Left lobe of liver (tissue), 2 donors: Measurements from ENCODE around the gene CBS. TPM values are rescaled to one million over a fixed set of nuclear protein-coding genes. Genes with fewer than 3 reads are reported as not detected.
"Not testable (repeated sequence)": the region's sequence is repeated elsewhere in the genome, so short reads cannot be mapped to it uniquely, and the experiment has no call there.

Experiments
- ATAC-seq: fragments of 200-7000 bp; cut with Tn5 transposase; one replicate; pipeline ENCODE4 v1.9.1; 2020; ENCODE audit warnings: mild to moderate bottlenecking, moderate library complexity
- DNase-seq: peaks from one replicate; pipeline ENCODE4 v3.0.0-alpha.2; 2020; ENCODE audit warnings: low spot score
- total RNA-seq: library from RNA; stranded (reverse); gene quantifications from one replicate; pipeline ENCODE4 v1.2.1, GENCODE V29; 2021
- donor health status: DM: no; HTN: no; CAD: no; lungs with moderate emphysema.
- donor health status: DM: no; HTN: yes; CAD: no.

CBS gene
- total RNA-seq, 1 donor from 2014 or later, result 427 TPM

DNA sequence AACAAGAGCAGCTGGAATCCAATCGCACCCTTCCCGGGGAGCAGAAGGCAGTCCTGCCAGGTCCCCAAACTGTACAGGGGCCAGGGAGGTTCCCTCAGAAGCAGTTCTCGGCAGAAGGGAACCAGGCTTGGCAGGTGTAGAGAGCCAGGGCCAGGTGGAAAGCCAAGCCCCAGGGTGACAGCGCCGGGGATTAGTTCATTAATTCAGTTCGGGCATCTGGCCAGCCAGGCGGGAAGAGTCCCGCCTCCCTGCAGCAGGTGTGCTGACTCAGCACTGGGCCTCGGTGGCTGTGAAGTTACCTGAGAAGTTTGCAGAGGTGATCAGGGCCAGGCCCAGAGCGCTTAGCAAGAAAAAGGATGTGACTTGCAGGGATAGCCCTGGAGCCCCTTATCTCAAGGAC, 6.0 kb downstream of the CBS start:
- peak; percentile 18 for ATAC-seq
- DNase-seq, result not testable (repeated sequence)

DNA sequence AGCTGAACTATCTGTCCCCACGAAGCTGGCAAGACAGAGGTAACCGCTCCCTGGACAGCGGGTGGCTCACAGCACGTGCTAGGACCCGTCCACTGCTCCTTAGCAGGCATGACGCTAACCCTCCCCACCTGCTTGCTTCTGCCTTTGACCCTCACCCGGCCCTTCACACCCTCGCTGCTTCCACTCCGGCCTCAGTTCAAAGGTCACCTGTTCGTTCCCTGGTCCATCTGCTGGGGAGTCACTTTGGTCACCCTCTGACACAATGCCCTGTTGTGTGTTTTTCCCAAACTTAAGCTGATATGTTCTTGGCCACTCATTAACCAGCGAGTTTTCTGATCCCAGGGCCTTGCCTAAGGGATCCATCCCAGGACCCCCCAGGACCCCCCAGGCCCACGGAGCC, 7.6 kb downstream of the CBS start:
- DNase-seq, result peak; percentile 86
- peak; percentile 69 for ATAC-seq

GRCh38 chr21:43066690-43067089, 8.9 kb downstream of the CBS start:
- DNase-seq, result peak; percentile 43

GRCh38 chr21:43065991-43066390, 9.6 kb downstream of the CBS start:
- ATAC-seq, result not testable (repeated sequence)
- peak; percentile 35 for DNase-seq

More at GRCh38 chr21:43066690-43067089, 8.9 kb downstream of the CBS start:
- not testable (repeated sequence) for ATAC-seq

GRCh38 chr21:43064265-43064917, 11.2 kb downstream of the CBS start:
- peak; percentile 20 for ATAC-seq
- DNase-seq, result not testable (repeated sequence)

- DNase-seq, result peak; percentile 11
- ATAC-seq, result not testable (repeated sequence)
Measured at GRCh38 chr21:43062955-43063664, 12.5 kb downstream of the CBS start.

GRCh38 chr21:43053112-43053511, 22.5 kb downstream of the CBS start:
- not testable (repeated sequence) for ATAC-seq

GRCh38 chr21:43045876-43046821, 29.5 kb downstream of the CBS start:
- peak; percentile 34 for ATAC-seq
- not testable (repeated sequence) for DNase-seq

More at GRCh38 chr21:43053112-43053511, 22.5 kb downstream of the CBS start:
- not testable (repeated sequence) for DNase-seq

DNA sequence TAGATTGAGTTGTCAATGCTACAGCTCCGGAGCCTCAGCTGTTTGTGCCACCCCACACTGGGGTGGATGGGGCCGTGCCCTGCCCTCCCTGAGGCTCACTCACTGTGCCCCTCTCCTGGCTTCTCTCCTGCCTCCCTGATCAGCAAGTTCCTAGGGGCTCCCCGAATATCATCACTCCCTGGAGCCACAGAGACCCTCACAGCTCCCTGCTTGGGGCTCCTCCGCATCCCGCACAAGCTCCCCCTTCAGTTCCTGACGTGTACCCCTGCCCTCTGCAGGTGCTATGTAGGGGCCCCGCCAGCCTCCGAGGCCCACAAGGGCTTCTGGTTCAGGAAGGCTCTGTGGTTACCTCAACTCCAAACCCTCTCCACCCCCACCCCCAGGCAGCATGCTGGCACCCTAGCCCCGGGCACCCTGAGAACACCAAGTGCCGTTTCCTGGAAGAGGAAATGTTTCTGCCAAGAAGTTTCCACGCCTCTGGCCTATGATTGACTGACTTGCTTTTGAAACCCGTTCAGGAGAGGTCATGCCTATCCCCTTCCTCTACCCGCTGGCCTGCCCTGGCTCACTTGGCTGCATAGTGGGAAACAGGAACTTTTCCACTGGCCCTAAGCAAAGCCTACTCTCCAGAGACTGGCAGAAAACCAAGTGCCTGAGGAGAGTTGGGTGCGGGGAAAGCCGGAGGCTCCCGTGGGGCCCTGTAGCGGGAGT, 30.3 kb downstream of the CBS start:
- DNase-seq, result not testable (repeated sequence)
- peak; percentile 61 for ATAC-seq

- peak; percentile 23 for ATAC-seq
- DNase-seq, result not testable (repeated sequence)
Measured at GRCh38 chr21:43044547-43044946, 31.1 kb downstream of the CBS start.

- not testable (repeated sequence) for ATAC-seq, DNase-seq
Measured at GRCh38 chr21:43043291-43043690, 32.3 kb downstream of the CBS start.

DNA sequence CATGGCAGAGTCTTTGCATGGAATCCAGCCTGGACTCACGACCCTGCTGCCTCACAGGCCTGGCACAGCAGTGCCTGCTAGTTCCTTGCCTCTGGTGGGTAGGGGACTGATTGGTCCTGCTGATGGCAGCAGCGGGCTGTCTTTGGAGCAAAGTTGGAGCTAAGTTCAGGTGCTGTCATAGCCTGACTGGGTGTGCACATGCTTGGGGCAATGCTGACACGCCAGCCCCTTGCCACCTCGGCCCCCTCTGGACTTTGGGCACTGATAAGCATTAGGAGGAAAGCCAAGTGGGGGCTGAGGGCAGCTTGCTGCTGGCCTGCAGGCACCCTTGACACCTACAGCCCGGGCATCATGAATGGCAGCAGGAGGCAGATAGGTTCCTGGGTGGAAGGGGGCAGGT, 33.5 kb downstream of the CBS start:
- not testable (repeated sequence) for DNase-seq
- peak; percentile 36 for ATAC-seq

GRCh38 chr21:43038659-43039044, 37.0 kb downstream of the CBS start:
- ATAC-seq, result peak; percentile 78
- DNase-seq, result peak; percentile 70

DNA sequence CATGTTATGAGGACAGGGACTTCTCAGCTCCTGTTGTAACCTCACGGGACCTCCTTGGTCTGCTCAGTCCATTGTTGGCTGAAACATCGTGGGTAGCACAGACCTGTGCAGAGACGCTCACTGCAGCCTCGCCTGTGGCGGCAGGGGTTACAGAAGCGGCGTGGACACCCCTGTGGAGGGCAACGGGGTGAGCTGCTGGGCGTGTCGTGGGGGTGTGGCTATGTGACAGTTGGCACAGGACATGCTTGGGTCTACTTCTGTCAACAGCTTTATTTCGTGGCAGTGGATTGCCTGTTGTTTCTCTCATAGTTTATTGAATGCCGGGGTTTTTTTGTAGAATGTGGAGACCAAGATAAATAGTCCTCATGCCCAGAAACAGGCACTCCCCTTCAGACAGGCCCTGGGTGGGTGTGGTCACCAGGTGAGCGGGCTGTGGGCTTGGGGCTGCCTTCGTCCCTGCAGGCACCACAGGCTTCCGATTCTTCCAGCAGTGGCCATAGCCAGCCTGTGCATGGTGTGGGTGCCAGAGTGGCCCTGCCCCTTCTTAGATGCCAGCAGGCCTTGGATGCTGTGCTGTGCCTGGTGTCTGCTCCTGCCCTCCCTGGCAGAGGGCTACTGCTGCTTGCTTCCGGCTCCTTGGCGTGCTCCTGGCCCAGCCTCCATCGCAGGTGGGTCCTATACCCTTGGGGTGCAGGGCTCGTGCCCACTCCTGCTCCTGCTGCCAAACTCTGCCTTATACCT, 37.5 kb downstream of the CBS start:
- DNase-seq, result not testable (repeated sequence)
- peak; percentile 62 for ATAC-seq

DNA sequence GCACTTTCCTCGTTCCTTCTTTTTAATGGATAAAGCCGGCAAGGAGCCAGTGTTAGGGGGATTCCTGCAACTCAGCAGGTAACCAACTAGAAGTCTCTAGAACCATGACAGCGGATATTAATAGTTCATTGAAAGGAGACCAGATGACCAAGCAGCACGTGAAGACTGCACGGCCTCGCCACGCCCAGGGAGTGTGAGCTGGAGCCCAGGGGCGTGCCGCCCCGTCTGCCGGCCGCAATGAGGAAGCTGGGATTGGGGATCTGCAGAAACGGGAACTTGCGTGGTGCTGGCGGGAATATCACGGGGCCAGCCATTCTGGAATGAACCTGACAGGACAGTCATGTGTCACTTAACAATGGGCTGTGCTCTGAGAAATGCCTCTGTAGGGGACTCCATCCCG, 38.7 kb downstream of the CBS start:
- peak; percentile 7 for ATAC-seq

GRCh38 chr21:43034826-43035225, 40.8 kb downstream of the CBS start:
- DNase-seq (no peak), ATAC-seq (no peak)

More for the DNA sequence above, 38.7 kb downstream of the CBS start:
- not testable (repeated sequence) for DNase-seq

GRCh38 chr21:43034101-43034500, 41.5 kb downstream of the CBS start:
- ATAC-seq (no peak), DNase-seq (no peak)

DNA sequence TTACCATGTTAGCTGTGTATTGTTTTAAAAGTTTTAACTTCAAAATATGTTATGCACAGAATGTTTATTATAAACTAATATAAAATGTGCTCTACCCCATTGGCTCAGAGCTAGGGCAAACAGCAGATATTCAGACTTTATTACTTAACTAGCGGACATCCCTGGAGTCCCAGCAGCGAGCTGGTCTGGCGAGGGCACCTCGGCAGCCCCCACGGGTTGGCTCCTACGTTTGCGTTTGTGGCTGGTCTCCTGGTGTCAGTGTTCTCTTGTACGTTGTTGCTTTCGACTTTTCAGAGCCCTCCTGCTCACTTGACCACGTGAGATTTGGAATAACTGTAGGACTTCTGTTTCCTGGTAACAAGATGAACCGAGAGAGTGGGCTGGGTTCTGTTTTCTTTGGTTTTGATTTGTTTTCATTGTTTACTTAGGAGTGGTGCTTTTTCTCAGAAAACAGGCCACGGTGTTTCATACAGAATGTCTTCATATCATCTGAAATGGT, 44.5 kb downstream of the CBS start:
- no peak for ATAC-seq
- no peak for DNase-seq

GRCh38 chr21:43029785-43030184, 45.9 kb downstream of the CBS start:
- no peak for ATAC-seq
- no peak for DNase-seq
